ENCODE measurements around the gene SLC39A13.

The SLC39A13 gene

GRCh38 chr11:47406896-47407745, 1.3 kb upstream of the SLC39A13 start:
- DNase-seq = peak; percentile 24

GRCh38 chr11:47408598-47409439, 429 bp downstream of the SLC39A13 start:
- no peak for DNase-seq

- DNase-seq = no peak
Observed at GRCh38 chr11:47409440-47410369, 1.3 kb downstream of the SLC39A13 start.

GRCh38 chr11:47410370-47411264, 2.2 kb downstream of the SLC39A13 start:
- DNase-seq = no peak

- peak; percentile 58 for DNase-seq
Observed at GRCh38 chr11:47411884-47412746, 3.7 kb downstream of the SLC39A13 start.

GRCh38 chr11:47413351-47413750, 5.0 kb downstream of the SLC39A13 start:
- no peak for DNase-seq

- DNase-seq = no peak
Observed at GRCh38 chr11:47413908-47414684, 5.7 kb downstream of the SLC39A13 start.

GRCh38 chr11:47414685-47415070, 6.3 kb downstream of the SLC39A13 start:
- no peak for DNase-seq

GRCh38 chr11:47415091-47415854, 6.9 kb downstream of the SLC39A13 start:
- no peak for DNase-seq

- DNase-seq = no peak
Observed at GRCh38 chr11:47415949-47416472, 7.6 kb downstream of the SLC39A13 start.

GRCh38 chr11:47417712-47418111, 9.3 kb downstream of the SLC39A13 start:
- DNase-seq = no peak

- no peak for DNase-seq
Observed at GRCh38 chr11:47418454-47419259, 10.3 kb downstream of the SLC39A13 start.

- DNase-seq = no peak
Observed at GRCh38 chr11:47425611-47426010, 17.2 kb downstream of the SLC39A13 start.

- peak; percentile 97 for DNase-seq
Observed at GRCh38 chr11:47426062-47426956, 17.9 kb downstream of the SLC39A13 start, which contains the start of gene PSMC3. TSS of gene PSMC3 (minus strand) at chr11:47426439. CDS start at chr11:47426279, 160 bp downstream.

GRCh38 chr11:47430524-47430923, 22.1 kb downstream of the SLC39A13 start:
- DNase-seq = no peak

- DNase-seq = no peak
Observed at GRCh38 chr11:47431356-47432083, 23.1 kb downstream of the SLC39A13 start.
